GM19328 (cell line): ENCODE data around the gene MME.
"Not testable (repeated sequence)": the region's sequence is repeated elsewhere in the genome, so short reads cannot be mapped to it uniquely, and the experiment has no call there.

Experiments used
- ATAC-seq: cut with Tn5 transposase; IDR thresholded peaks from one replicate; pipeline ENCODE4 v1.9.1; 2021; ENCODE audit warnings: mild to moderate bottlenecking, moderate library complexity; ENCODE audit not compliant: unreplicated experiment

The MME gene

DNA sequence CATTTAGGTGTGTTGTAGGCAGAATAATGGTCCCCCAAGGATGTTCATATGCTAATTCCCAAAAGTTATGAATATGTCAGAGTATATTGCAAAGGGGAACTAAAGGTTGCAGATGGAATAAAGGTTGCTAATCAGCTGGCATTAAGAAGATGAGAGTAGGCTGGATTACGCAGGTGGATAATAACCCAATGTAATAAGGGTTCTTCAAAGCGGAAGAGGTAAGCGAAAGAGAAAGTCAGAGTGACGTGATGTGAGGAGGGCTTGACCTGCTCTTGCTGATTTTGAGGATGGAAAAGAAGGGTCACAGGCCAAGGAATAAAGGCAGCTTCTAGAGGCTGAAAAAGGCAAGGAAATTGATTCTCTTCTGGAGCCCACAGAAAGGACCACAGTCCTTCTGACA lies 109.4 kb downstream of the MME start:
- ATAC-seq: no peak

DNA sequence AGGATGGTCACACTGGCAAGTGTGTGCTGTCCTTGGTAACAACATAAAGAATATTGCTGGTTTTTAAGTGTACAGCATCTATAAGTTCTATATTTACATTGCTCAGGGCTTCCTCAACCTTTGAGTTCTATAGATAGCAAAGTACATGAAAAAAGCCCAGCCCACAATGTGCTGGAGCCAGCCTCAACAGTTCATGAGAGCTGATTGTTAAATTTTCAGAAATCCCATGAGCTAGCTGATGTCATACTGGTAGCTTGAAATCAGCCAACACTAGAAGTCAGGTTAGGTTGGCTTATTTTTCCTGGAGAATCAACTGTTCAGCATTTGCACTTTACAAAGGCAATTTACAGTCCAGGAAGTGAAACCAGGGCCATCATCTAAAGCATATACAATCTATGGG lies 110.6 kb downstream of the MME start:
- ATAC-seq: no peak

DNA sequence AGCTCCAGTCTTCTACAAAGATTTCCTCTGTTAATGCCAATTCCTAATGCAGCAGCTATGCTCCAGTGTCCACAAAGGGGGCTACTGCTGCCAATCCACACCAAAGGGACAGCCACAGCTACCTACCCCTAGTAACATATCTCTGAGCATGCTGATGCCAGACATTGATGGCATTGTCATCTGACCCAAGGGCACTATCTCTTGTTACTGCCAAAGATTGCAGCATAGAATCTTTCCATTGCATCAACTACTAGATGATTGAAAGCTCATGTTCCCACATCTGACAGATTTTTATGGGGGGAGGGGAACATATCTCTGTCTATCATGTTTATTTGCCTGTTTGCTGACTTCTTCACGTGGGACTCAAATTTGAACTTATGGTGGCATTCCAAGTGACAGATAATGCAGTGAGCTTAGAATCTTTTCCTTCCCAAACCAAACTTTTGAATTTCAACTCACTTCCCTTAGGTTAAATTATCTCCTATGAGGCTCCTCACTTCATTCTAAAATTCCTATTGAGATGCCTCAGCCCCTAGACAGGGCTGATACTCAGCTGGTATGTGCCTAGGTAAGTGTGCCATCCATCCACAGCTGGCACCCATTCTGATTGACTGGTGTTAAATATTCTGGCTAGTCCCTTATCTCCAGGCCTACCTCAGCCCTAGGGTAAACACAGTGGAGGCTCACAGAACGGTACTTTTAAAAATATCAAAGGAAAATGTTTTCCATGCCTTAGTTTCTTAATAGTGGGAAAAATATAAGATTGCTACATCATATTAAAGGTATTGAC lies 113.0 kb downstream of the MME start:
- ATAC-seq: no peak

DNA sequence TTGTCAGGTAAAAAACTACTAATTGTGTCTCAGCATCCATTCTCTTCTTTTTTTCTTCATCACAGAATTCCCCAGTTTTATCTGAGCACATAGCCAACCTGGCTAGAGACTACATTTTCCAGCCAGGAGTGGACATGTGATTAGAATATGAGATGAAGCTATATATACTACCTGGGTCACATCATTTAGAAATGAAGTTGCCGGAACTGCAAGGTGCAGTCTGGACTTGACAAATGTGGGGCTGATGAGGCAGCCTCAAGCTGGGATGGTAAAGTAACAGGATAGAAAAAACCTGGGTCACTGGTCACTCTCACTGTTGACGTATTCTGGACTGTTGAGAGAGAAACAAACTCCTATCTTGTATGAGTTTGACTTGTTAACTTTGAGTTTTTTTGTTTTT lies 113.7 kb downstream of the MME start:
- no peak for ATAC-seq

DNA sequence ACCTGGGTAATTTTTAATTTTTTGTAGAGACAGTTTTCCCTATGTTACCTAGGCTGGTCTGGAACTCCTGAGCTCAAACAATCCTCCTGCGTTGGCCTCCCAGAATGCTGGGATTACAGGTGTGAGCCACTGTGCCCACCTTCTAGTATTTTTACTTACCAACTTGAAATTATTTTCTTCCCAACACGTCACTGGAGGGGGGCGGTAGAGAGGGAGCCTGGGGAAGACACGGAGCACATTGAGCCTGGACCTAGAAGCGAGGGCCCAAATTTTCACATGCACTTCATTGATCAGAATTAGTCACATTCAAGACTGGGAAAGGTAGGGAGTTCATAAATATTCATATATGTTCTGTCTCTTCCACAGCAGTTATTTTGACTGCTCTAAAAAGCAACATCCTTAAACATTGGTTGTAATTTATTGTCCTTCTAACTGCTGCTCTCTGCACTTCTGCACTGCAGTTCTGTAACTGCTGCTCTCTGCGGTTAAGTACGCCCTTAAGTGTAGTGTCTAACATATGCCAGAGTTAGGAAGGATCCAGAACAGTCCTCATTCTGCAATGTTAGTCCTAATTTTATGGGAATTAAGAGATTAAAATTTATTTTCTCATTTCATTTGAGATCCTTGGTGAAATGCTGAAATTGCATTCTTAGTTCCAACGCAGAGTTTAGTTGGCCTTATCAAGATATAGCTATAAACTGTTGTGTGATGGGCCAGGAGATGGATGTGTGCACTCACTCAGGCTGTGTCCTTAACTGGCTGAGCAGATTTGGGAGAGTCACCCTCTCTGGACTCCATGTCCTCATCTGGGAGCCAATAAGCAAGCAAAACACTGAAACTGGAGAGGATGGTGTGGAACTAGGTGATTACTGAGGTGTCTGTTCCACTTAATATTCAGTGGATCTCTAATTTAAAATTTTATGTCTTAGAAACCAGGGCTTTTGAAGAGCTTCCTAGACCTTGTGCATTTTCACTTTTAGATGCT lies 115.1 kb downstream of the MME start:
- ATAC-seq: no peak

DNA sequence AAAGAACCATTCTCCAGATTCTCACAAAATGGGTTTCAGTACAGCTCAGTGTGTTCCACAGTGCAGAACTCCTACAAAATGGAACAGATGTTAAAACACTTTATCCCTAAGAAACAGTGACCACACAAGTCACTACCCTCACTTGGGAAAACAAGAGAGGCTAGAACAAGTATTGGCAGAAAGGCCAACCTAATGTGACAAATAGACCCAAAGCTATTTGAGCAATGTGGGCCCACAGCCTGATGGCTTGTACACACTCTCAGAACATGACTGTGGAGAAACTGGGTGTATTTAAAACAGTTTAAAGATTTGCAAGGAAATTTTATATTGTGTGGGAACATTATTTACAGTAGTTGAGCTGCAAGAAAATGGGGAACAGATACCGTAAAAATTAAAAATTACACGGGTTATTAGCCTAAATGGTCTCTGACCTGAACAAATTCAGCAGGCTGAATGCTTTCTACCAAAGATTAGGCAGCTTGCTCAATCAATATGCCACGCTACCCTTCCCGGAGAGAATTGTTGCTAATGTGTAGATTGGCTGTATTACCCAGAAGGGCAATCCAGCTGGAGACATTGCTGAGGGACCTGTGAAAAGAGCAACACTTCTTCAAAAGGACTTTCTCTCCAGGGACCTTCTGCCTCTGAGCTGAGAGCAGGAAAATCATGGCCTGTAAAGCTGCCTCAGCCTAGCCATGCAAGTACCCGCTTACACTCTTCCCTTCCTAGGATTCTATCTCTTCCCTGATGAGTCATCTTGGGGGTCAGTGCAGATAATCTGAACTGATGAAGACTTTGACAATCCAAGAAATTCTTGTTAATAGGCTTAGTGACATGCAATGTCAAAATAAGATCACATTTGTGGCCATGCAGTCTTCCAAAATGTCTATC lies 116.3 kb downstream of the MME start:
- ATAC-seq: no peak

DNA sequence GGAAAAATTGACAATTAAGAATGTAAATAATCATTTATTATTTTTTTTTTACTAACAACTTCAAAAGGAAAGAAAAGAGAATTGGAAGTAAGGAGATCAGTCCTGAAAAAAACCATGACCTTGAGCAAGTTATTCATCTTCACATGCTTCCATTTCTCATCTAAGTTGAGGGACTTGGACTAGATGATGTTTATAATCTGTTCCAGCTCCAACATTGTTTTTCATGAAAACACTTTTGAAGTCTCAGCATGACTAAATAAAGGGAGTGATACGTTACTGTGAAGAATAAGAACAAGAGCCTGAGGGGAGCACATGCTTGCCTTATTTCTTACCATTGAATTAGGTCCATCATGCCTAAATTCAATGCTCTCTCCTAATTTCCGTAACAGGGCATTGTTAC lies 117.7 kb downstream of the MME start:
- ATAC-seq: no peak

DNA sequence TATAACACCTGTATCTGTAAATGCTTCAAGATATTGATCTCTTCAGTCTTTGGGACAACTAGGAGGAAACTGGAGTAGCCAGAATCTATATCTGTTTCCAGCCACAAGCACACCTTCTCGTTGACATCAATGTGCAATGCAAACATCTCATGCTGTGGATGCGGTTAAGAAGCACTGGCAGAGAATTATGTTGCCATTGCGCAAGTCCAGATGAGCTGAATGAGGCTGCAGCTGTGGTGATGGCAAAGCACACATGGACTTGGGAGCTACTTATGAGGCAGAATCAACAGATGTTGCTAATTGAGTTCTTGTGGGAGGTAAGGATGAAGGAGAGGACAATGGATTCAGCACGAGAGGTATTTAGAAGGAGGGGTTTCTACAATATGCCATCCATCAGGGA lies 122.5 kb downstream of the MME start:
- ATAC-seq: no peak

DNA sequence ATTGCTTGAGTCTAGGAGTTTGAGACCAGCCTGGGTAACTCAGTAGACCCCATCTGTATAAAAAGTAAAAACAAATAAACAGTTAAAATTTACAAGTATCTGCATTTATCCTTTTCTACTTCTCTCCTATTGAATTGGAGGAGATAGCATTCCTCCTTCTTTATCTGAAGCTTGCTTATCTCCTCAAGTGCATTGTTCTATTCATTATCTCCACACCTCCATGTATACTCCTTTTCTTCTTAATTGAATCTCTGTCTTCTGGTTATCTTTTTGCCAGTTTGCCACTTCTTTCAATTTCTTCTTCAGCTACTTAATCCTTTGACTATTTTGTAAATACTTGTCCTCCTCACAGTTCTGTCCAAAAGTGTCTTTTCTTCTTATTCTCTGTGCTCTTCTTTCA lies 124.7 kb downstream of the MME start:
- no peak for ATAC-seq

DNA sequence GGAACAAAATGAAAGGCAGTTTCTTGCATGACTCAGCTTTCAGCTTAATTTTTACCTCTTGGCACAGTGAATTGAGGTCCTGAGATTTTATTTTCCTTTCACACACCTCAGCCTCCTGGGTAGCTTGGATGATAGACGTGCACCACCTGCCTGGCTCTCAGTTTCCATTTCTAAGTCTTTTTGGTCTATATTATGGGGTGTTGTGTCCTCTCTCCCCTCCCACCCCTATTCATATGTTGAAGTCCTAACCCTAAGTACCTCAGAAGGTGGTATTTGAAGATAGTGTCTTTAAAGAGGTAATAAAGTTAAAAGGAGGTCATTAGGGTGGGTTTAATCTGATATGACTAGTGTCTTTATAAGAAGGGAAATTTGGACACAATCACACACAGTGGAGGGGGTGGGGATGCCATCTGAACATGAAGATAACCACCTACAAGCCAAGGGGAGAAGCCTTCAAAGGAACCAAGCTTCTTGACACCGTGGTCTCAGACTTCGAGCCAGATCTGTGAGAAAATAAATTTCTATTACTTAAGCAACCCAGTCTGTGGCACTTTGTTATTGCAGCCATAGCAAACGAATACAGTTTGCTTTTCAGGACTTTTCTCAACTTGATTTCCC lies 128.2 kb downstream of the MME start:
- ATAC-seq: no peak

DNA sequence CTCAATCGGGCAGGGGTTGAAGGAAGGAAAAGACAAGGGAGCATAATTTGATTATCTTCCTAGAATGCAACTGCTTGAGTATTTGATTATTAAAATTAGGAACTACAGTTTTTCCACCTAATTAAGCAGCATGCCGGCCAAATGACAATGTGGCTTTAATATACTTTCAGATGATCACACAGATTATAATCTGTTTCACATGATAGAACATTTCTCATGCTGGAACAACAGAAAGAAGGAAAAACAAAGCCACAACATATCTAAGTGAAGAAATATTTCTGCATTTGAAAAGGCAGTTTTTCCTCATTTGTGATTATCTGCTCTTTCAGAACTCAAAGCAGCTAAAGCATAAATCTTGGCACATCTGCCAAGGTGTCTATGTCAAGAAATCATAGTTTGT lies 130.6 kb downstream of the MME start:
- ATAC-seq: no peak

DNA sequence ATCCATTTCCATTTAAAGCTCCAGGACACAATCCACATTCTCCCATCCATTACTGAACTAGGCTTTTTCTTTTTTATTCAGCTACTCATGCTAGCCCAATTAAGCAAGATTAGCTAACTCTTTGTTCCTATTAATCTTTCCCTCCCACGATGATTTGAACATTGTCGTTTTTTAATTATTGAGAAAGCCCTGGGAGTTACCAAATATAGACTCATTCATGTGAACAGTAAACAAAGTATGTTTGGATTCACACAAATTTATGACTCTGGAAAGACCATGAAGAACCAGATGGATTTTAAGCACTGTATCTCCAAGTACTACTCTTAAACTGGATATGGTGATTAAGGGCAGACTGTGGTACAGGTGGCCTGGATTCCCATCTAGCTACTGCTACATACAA lies 131.1 kb downstream of the MME start:
- ATAC-seq: no peak

DNA sequence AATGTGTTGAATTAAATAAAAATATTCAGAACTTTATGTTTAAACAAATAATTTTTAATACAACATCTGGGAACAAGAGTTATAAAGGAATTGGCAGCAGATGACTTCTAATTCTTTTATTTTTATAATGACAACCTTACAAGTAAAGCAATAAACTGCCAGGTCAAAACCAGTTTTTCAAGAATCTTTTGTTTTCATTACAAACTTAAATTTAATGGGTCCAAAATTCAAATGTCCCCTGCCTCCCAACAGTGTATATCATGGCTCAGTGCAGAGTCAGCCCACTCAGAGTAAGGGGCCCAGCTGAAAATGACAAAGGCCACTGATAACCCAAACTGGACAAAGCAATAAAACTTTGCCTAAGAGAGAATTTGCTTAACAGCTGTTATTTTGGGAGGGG lies 131.8 kb downstream of the MME start:
- no peak for ATAC-seq

DNA sequence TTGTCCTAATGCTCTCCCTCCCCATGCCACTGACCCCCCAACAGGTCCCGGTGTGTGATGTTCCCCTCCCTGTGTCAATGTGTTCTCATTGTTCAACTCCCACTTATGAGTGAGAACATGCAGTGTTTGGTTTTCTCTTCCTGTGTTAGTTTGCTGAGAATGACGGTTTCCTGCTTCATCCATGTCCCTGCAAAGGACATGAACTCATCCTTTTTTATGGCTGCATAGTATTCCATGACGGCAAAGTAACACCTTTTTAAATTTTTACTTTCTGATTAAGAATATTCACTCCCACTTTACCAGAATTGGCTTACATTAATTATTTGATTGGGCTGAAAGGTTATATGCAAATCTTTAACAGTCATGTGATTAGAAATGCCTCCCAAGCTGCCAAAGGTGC lies 135.9 kb downstream of the MME start:
- ATAC-seq: not testable (repeated sequence)

DNA sequence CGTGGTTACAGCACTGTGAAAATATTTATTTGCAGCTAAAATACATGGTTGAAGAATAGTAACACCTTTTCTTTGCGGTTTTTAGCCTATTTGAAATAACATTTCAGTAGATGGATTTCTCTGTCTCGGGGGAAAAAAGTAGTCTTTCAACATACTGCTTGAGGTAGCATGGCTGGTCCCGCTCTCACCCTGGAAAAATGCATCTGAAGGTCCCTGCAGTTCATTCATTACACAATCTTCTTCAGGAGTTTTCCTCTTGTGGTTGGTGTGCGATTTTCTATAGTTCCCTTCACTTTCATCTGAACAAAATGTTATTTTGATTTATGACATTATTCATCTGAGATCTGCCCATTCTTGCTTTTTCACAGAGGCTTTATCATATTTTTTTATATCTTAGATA lies 137.5 kb downstream of the MME start:
- ATAC-seq: no peak

DNA sequence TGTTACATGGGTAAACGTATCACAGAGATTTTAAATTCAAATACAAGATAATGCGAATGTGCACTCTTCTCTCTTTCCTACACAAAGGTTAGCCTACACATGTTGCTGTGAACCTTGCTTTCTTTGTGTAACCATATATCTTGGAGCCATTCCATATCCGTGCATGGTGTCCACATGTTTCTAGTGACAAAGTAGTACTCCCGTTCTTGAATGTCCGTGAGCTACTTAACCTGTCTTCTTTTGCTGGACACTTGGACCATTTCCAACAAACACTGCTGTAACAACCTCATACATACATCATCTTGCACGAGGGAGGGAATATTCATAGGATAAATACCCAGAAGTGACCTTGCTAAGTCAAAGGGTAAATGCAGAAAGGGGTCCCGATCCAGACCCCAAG lies 138.3 kb downstream of the MME start:
- no peak for ATAC-seq

DNA sequence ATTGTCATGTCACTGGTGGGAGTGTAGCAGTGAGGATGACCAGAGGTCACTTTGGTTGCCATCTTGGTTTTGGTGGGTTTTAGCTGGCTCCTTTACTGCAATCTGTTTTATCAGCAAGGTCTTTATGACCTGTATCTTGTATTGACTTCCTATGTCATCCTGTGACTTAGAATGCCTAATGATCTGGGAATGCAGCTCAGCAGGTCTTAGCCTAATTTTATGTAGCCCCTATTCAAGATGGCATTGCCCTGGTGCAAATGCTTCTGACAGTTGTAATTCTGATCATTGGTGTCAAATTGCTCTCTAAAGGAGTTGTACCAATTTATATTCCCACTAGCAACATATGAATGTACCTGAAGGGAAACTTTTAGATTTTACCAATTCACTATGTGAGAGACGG lies 139.0 kb downstream of the MME start:
- ATAC-seq: no peak

DNA sequence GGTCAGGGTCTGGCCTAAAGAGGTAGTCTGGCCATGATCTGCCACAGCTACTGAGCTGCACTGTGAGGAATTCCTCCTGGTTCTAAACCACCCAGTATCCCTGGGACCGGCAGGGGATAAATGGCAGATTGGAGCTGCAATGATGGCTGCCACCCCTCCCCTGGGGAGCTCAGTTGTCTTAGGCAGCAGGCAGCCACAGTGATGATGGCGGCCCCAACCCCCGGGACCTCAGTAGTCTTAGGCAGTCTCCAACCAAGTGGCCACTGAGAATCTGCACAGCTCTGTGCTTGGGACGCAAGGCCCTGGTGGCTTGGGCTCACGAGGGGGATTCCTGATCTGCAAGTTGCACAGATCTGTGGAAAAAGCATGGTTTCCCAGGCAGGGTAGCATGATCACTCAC lies 145.3 kb downstream of the MME start:
- no peak for ATAC-seq

DNA sequence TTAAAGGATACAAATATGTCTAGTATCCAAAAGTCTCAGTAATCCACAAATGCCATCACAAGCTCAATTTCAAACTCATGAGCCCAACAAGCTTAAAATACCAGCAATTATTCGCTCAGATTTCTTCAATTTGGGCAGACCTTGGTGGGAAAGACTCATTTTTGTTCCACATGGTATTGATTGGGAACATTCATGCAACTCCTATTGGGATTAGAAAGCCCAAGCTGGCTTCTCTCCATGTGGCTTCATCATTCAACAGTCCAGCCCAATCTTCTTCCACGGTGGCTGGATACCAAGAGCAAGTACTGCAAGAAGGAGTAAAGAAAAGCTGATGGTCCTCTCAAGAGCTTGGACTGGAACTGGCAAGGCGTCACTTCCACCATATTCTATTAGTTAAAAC lies 147.0 kb downstream of the MME start:
- ATAC-seq: no peak

DNA sequence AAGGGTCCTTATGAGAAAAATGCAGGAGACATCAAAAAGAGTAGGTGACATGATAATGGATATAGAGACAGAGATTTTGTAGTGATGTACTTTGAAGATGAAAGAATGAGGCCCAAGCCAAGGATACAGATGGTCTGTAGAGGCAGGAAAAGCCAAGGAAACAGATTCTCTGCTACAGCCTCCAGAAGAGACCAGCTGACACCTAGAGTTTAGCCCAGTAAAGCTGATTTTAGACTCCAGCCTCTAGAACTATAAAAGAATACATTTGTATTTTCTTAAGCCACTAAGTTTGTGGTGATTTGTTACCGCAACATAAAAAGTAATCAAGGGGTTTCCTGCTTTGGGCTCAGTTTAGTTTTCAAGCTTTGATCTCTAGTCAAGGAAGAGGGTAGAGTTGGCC lies 148.6 kb downstream of the MME start:
- ATAC-seq: no peak

DNA sequence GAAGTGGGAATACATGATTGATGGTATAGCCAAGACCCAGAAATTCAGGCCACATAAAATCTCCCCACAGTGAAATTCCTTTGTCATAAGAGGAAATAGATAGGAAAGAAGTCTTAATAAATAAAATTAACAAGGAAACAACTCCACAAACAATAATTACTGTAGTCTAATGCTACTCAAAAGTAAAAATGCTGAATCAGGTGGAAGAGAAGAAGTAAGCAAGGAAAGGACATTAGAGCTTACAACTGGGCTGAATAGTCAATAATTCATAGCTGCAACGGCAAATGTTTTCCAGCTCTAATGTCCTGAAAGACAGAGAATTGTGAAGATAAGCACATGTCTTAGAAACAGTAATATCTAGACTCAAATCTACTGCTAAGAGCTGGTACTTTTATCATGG lies 149.0 kb downstream of the MME start:
- no peak for ATAC-seq
